Upper lobe of right lung (tissue), 1 donor: ENCODE measurements around the gene APOA1. TPM values are rescaled to one million over a fixed set of nuclear protein-coding genes. Genes with fewer than 3 reads are reported as not detected.

ENCODE experiments used
- ATAC-seq: fragments of 200-7000 bp; cut with Tn5 transposase; one replicate; pipeline ENCODE4 v1.9.1; 2020; ENCODE audit warnings: mild to moderate bottlenecking, moderate library complexity
- DNase-seq: peaks from one replicate; pipeline ENCODE4 v3.0.0-alpha.2; 2020
- H3K27ac ChIP-seq: fragments of 200-600 bp; one replicate; pipeline ENCODE4 v1.8.0; 2022
- H3K27me3 ChIP-seq: fragments of 200-600 bp; one replicate; pipeline ENCODE4 v1.8.0; 2022; ENCODE audit warnings: mild to moderate bottlenecking
- H3K36me3 ChIP-seq: fragments of 200-600 bp; one replicate; pipeline ENCODE4 v1.8.0; 2022
- H3K4me1 ChIP-seq: fragments of 200-600 bp; one replicate; pipeline ENCODE4 v1.8.0; 2022
- H3K4me3 ChIP-seq: fragments of 200-600 bp; one replicate; pipeline ENCODE4 v1.8.0; 2022; ENCODE audit warnings: mild to moderate bottlenecking
- H3K9me3 ChIP-seq: fragments of 200-600 bp; one replicate; pipeline ENCODE4 v1.8.0; 2022
- CTCF ChIP-seq: fragments of 200-600 bp; IDR thresholded peaks from one replicate; pipeline ENCODE4 v1.8.0; 2022; ENCODE audit warnings: antibody characterized with exemption
- intact Hi-C: fragments of 100-400 bp; cut with DNase I; formaldehyde crosslinking; loops from one replicate; pipeline ENCODE4 v1.11.0; 2022
- total RNA-seq: library from RNA; stranded (reverse); fragmentation: NEBNext Ultra II Directional; extraction: Animal tissue kit (Norgen Biotek cat#: 25700); gene quantifications from one replicate; pipeline ENCODE4 v1.2.1, GENCODE V29; 2021
- donor health status: DM: no; HTN: yes; CAD: no; lungs with severe emphysema.

APOA1 gene
- total RNA-seq, 1 donor from 2014 or later, result 5.4 TPM

- intact Hi-C loops, result no loop called here
- no peak for DNase-seq
- TF ChIP-seq CTCF, result no peak
Observed at GRCh38 chr11:116857316-116857715, 19.9 kb upstream of the APOA1 start.

GRCh38 chr11:116856423-116856822, 19.0 kb upstream of the APOA1 start:
- Histone ChIP-seq H3K27ac (no peak overlapping the region), H3K27me3 (no peaks in the 10 kb centered on the region), H3K36me3 (peaks cover 44% of the 10 kb centered on the region), H3K4me1 (peaks cover 24% of the 10 kb centered on the region), H3K9me3 (no peaks in the 10 kb centered on the region), H3K4me3 (no peak overlapping the region)
- TF ChIP-seq CTCF, result no peak
- intact Hi-C loops, result no loop called here
- no peak for DNase-seq
- no peak for ATAC-seq

More at GRCh38 chr11:116857316-116857715, 19.9 kb upstream of the APOA1 start:
- Histone ChIP-seq H3K36me3 (peaks cover 53% of the 10 kb centered on the region), H3K9me3 (no peaks in the 10 kb centered on the region), H3K4me1 (peaks cover 18% of the 10 kb centered on the region), H3K27ac (no peak overlapping the region), H3K27me3 (no peaks in the 10 kb centered on the region), H3K4me3 (no peak overlapping the region)
- no peak for ATAC-seq

- Histone ChIP-seq H3K27me3 (no peaks in the 10 kb centered on the region), H3K4me3 (no peak overlapping the region), H3K27ac (no peak overlapping the region), H3K4me1 (peaks cover 24% of the 10 kb centered on the region), H3K9me3 (no peaks in the 10 kb centered on the region), H3K36me3 (peaks cover 34% of the 10 kb centered on the region)
- TF ChIP-seq CTCF, result no peak
- intact Hi-C loops, result no loop called here
- ATAC-seq (no peak), DNase-seq (no peak)
Observed at GRCh38 chr11:116855413-116855812, 18.0 kb upstream of the APOA1 start.

- Histone ChIP-seq H3K27ac (peak overlapping the region; percentile 21), H3K4me3 (no peak overlapping the region), H3K36me3 (peaks cover 26% of the 10 kb centered on the region), H3K27me3 (no peaks in the 10 kb centered on the region), H3K4me1 (peaks cover 24% of the 10 kb centered on the region), H3K9me3 (no peaks in the 10 kb centered on the region)
- DNase-seq, result no peak
- intact Hi-C loops, result no loop called here
- ATAC-seq, result peak; percentile 84
- no peak for TF ChIP-seq CTCF
Observed at GRCh38 chr11:116853461-116854073, 16.1 kb upstream of the APOA1 start.

- DNase-seq (no peak), ATAC-seq (no peak)
- no peak for TF ChIP-seq CTCF
- H3K4me1 ChIP-seq, result peaks cover 24% of the 10 kb centered on the region
- no peaks in the 10 kb centered on the region for H3K27me3 ChIP-seq
- no peak overlapping the region for H3K4me3 ChIP-seq
- H3K27ac ChIP-seq, result peak overlapping the region; percentile 33
- intact Hi-C loops, result no loop called here
- H3K9me3 ChIP-seq, result no peaks in the 10 kb centered on the region
- peaks cover 26% of the 10 kb centered on the region for H3K36me3 ChIP-seq
Observed at GRCh38 chr11:116852261-116853031, 15.0 kb upstream of the APOA1 start.
